Measurements from ENCODE around the gene SRGAP1.

DNA sequence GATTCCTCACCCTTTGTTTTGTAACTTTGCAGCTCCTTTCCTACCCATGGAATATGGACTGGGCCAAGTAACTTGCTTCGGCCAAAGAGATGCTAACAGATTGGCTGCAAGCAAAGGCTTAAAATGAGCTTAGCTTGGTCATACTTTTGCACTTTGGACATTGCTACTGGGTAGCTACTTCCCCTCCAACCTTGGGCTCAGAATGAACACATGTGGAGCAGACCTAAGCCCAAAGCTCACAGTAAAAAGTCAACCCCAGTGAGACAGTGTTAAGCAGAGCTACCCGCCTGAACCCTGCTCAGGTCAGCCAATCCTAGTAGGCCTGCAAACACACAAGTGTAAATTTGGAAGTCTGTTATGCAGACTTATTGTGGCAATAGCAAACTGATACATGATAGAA lies 363.0 kb downstream of the SRGAP1 start:
- TF ChIP-seq POLR2AphosphoS5 (IDR thresholded peaks at IDR 0.05) (no peak), MXI1 (conservative IDR thresholded peaks at IDR 0.05; ENCODE audit: poor library complexity, severe bottlenecking) (no peak), EP300 (conservative IDR thresholded peaks at IDR 0.05; ENCODE audit: poor library complexity, severe bottlenecking) (no peak), RAD21 (conservative IDR thresholded peaks at IDR 0.05) (no peak)
- TF ChIP-seq, protein P1, sequence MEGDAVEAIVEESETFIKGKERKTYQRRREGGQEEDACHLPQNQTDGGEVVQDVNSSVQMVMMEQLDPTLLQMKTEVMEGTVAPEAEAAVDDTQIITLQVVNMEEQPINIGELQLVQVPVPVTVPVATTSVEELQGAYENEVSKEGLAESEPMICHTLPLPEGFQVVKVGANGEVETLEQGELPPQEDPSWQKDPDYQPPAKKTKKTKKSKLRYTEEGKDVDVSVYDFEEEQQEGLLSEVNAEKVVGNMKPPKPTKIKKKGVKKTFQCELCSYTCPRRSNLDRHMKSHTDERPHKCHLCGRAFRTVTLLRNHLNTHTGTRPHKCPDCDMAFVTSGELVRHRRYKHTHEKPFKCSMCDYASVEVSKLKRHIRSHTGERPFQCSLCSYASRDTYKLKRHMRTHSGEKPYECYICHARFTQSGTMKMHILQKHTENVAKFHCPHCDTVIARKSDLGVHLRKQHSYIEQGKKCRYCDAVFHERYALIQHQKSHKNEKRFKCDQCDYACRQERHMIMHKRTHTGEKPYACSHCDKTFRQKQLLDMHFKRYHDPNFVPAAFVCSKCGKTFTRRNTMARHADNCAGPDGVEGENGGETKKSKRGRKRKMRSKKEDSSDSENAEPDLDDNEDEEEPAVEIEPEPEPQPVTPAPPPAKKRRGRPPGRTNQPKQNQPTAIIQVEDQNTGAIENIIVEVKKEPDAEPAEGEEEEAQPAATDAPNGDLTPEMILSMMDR (IDR thresholded peaks at IDR 0.05; ENCODE audit: poor library complexity, severe bottlenecking): no peak
- TF ChIP-seq, protein P2, sequence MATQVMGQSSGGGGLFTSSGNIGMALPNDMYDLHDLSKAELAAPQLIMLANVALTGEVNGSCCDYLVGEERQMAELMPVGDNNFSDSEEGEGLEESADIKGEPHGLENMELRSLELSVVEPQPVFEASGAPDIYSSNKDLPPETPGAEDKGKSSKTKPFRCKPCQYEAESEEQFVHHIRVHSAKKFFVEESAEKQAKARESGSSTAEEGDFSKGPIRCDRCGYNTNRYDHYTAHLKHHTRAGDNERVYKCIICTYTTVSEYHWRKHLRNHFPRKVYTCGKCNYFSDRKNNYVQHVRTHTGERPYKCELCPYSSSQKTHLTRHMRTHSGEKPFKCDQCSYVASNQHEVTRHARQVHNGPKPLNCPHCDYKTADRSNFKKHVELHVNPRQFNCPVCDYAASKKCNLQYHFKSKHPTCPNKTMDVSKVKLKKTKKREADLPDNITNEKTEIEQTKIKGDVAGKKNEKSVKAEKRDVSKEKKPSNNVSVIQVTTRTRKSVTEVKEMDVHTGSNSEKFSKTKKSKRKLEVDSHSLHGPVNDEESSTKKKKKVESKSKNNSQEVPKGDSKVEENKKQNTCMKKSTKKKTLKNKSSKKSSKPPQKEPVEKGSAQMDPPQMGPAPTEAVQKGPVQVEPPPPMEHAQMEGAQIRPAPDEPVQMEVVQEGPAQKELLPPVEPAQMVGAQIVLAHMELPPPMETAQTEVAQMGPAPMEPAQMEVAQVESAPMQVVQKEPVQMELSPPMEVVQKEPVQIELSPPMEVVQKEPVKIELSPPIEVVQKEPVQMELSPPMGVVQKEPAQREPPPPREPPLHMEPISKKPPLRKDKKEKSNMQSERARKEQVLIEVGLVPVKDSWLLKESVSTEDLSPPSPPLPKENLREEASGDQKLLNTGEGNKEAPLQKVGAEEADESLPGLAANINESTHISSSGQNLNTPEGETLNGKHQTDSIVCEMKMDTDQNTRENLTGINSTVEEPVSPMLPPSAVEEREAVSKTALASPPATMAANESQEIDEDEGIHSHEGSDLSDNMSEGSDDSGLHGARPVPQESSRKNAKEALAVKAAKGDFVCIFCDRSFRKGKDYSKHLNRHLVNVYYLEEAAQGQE (IDR thresholded peaks at IDR 0.05; ENCODE audit: borderline replicate concordance): no peak

Measured in neural cell (in vitro differentiated cells).